Activated CD8-positive, alpha-beta memory T cell treated with anti-CD3 and anti-CD28 coated beads for 36 hours (primary cell): Measurements from ENCODE around the gene TRAPPC3. TPM values are rescaled to one million over a fixed set of nuclear protein-coding genes. Genes with fewer than 3 reads are reported as not detected.
"Not testable (repeated sequence)": the region's sequence is repeated elsewhere in the genome, so short reads cannot be mapped to it uniquely, and the experiment has no call there.

Experiments used
- CTCF ChIA-PET: fragments of 350-600 bp; sonication (Branson Sonifier 250); formaldehyde crosslinking; loops from one replicate; lab custom pipeline; 2021; ENCODE audit warnings: antibody characterized with exemption; lab: Charles Lee
- POLR2A ChIA-PET: fragments of 350-600 bp; sonication (Branson Sonifier 250); formaldehyde crosslinking; loops from one replicate; lab custom pipeline; 2021; ENCODE audit warnings: antibody characterized with exemption; lab: Charles Lee
- total RNA-seq, 2 experiments: library from RNA; stranded (reverse); gene quantifications; one replicate each; pipeline ENCODE4 v1.2.3, GENCODE V29; 2021

The TRAPPC3 gene
- 10 to 100 TPM; 60.6 to 64.0 TPM for total RNA-seq

GRCh38 chr1:36149237-36149972, at the start of gene TRAPPC3:
Gene TRAPPC3 (minus strand): TSS chr1:36149486. CDS start chr1:36149378, 108 bp downstream.
- ChIA-PET POLR2A (interaction anchor here (0.6 to 2.8 kb wide), 13 partner anchors 12 to 237 kb away, joined by 3 to 26 read pairs (median 4); partner anchors contain the start of genes SH3D21 and THRAP3), CTCF (interaction anchor here (0.5 to 4.0 kb wide), 31 partner anchors 11 to 276 kb away, joined by 3 to 49 read pairs (median 5); partner anchors contain the start of genes AGO3, EVA1B, LSM10 and SH3D21)

DNA sequence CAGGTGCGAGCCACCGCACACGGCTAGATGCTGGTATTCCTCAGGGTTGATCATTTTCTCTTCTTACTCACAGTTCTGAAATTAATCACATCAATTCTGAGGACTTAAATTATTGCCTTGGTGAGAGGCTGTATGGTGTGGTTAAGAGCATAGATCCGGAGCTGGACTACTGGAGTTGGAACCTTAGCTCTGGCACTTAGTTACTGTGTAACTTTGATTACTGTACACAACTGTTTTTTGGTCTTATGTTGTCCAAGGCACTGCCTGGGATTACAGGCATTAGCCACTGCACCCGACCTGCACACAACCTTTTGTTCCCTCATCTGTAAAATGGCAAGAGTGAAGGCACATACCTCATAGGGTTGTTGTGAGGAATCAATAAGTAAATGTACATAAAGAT, 49.4 kb upstream of the TRAPPC3 start:
- CTCF ChIA-PET = interaction anchor here (0.7 kb wide), 1 partner anchor 1183 kb away, joined by 4 read pairs; no protein-coding TSS in a partner anchor

GRCh38 chr1:36196805-36197204, 47.5 kb upstream of the TRAPPC3 start:
- CTCF ChIA-PET = interaction anchor here (0.7 kb wide), 1 partner anchor 83 kb away, joined by 3 read pairs; no protein-coding TSS in a partner anchor
- POLR2A ChIA-PET = not testable (repeated sequence)

More for the DNA sequence above, 49.4 kb upstream of the TRAPPC3 start:
- POLR2A ChIA-PET = interaction anchor here (0.7 kb wide), 1 partner anchor 113 kb away, joined by 4 read pairs; no protein-coding TSS in a partner anchor

DNA sequence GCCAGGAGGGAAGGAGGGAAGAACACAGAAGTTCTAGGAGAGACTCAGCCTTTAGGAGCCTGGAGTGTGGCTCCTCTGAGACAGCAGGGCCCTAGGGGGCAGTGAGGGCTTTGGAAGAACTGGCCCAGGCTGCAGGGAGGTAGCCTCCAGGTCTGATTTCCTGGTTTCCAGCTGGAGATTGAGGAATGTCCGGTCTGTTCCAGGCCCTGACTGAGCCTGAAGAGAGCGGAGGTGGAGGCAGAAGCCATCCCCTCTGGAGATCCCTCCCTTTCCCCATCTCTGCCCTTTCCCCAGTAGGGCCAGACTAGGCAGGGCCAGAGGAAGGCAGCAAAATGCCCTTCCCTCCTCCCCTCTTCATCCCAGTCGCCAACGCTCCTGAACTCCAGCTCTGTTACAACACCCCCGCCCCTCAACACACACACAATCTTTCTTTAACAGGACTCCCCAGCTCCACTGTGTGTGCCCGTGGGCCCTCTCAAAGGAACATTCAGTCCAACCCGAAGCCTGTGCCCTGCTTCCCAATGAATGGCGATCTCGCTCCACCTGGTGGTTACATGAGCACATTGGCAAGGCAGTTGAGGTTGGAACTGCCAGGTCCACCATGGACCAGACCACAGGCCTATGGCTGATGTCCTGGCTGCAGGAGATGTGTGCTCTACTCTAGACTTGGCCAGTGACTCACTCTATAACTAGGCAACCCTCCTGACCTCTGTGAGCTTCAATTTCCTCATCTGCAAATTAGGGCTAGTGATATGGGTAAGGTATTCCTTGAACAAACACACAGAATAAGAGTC, 38.7 kb upstream of the TRAPPC3 start:
- ChIA-PET CTCF (interaction anchor here (0.5 to 5.7 kb wide), 27 partner anchors 10 to 796 kb away, joined by 3 to 49 read pairs (median 4); partner anchors contain the start of genes MAP7D1, THRAP3 and TRAPPC3), POLR2A (interaction anchor here (1.0 to 2.0 kb wide), 3 partner anchors 26 to 39 kb away, joined by 3 to 9 read pairs (median 4); partner anchors contain the start of gene TRAPPC3)

- ChIA-PET POLR2A (interaction anchor here (0.9 kb wide), 1 partner anchor 34 kb away, joined by 7 read pairs; the partner anchor contains the start of gene TRAPPC3), CTCF (interaction anchor here (1.1 to 2.2 kb wide), 3 partner anchors 22 to 55 kb away, joined by 3 to 10 read pairs (median 5); partner anchors contain the start of gene TRAPPC3)
Measured at GRCh38 chr1:36183309-36183856, 34.1 kb upstream of the TRAPPC3 start.

- ChIA-PET POLR2A (interaction anchor here (0.7 to 0.8 kb wide), 2 partner anchors 9 to 23 kb away, joined by 4 to 6 read pairs; no protein-coding TSS in a partner anchor), CTCF (interaction anchor here (0.6 to 2.2 kb wide), 4 partner anchors 18 to 54 kb away, joined by 3 to 10 read pairs (median 4); partner anchors contain the start of gene TRAPPC3)
Measured at GRCh38 chr1:36182734-36183133, 33.4 kb upstream of the TRAPPC3 start.

DNA sequence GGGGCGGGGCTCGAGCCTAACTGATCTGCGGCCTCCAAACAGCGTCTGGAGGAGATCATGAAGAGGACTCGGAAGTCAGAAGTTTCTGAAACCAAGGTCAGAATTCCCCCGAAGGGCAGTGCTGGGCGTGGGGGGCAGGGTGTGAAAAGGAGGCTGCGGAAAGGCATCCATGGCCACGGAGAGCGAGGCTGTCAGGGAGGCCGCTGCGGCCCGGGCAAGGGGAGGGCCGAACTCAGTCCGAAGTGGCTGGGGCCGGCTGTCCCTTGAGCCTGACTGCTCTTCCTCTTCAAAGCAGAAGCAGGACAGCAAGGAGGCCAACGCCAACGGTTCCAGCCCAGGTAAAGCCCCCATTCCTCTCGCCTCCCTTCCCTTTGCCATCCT, 29.9 kb upstream of the TRAPPC3 start:
- ChIA-PET CTCF (no interaction called here), POLR2A (no interaction called here)

GRCh38 chr1:36178471-36179219, 29.4 kb upstream of the TRAPPC3 start:
- POLR2A ChIA-PET = no interaction called here
- CTCF ChIA-PET = interaction anchor here (1.4 kb wide), 1 partner anchor 9 kb away, joined by 4 read pairs; no protein-coding TSS in a partner anchor

DNA sequence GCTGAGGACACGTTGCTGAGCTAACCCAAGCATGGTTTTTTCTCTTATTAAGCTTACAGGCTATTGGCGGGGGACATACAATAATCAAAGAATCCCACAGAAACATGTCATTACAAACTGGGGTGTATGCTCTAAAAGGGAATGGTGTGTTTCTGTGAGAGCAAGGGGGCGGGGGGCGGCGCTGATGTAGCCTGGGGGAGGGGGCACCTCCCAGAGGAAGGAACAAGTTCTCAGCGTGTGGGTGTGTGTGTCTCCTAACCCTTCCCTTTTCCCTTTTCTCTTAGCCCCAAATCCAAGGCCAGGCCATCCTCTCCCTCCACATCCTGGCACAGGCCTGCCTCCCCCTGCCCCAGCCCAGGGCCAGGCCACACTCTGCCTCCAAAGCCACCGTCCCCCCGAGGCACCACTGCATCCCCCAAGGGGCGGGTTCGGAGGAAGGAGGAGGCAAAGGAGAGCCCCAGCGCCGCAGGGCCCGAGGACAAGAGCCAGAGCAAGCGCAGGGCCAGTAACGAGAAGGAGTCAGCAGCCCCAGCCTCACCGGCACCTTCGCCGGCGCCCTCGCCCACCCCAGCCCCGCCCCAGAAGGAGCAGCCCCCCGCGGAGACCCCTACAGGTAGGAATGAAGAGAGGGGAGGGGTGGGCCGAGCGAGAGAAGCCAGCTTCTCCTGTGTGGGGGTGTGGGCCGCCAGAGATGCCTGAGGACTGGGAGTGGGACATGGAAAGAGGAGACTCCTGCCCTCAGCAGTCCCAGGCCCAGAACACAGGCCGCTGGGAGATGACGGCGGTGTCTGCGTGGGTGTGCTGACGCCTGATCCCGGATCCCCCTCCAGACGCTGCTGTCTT, 28.5 kb upstream of the TRAPPC3 start:
- POLR2A ChIA-PET = no interaction called here
- CTCF ChIA-PET = interaction anchor here (1.4 kb wide), 1 partner anchor 10 kb away, joined by 4 read pairs; no protein-coding TSS in a partner anchor

- CTCF ChIA-PET = no interaction called here
Measured at GRCh38 chr1:36176106-36176949, 27.0 kb upstream of the TRAPPC3 start.

DNA sequence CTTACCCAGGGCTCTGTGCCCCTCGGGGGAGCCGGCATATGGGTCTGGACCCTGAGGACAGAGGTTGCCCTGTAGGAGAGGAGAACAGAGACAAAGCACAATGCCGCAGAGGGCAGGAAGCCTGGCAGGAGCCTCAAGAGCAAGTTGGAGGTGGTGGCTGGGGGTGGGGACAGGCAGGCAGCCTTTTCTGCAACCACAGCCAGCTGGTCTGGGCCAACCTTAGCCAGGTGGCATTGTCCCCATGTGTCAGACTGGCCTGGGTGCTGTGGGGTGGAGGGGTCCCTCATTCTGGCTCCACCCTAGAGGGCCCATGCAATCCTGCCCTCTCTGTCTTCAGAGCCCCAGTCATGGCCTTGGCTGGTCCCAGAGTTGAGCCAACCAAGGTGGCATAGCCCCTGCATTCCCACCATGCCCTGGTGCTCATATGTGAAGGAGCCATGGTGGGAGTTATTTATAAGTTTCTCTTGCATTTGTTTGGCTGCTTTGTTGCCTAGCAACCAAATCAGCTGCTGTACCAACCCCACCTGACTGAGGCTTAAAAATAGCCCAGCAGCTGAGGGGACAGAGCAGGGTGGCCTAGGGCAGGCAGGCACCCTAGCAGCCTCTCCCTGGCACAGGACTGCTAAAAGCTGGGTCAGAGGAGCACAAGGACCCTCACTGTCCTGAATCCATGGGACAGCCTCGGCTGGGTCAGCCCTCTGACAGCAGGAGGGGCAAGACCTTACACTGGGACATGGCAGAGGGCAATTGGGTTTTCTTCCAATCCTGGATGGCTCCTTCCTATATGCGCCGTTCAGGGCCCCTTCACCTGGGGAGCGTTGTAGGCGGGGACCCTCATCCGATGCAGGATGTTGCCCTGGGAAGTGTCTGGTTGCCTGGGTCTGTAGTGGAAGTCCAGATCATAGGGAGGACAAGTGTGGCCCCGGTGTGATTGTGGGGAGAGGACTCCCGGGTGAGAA, 26.1 kb upstream of the TRAPPC3 start:
- POLR2A ChIA-PET = no interaction called here
- CTCF ChIA-PET = interaction anchor here (0.9 kb wide), 1 partner anchor 26 kb away, joined by 3 read pairs; the partner anchor contains the start of gene TRAPPC3

More at GRCh38 chr1:36176106-36176949, 27.0 kb upstream of the TRAPPC3 start:
- POLR2A ChIA-PET = no interaction called here

DNA sequence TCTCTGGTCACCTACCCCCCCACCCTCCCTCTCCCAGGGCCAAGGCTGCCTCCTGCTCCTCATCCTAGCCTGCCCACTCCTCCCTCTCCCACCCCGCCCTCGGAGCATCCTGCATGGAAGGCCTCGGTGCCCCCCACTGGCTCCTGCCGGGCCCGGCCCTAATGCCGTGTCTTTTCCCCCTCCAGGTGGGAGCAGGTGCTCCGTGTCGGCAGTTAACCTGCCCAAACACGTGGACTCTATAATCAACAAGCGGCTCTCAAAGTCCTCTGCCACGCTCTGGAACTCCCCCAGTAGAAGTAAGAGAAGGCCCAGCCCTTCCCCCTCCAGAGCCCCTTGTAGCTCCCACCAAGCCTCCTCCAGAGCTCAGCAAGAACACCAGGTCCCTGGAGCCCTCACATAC, 25.4 kb upstream of the TRAPPC3 start:
- ChIA-PET CTCF (interaction anchor here (0.9 to 1.9 kb wide), 2 partner anchors 13 to 25 kb away, joined by 3 to 5 read pairs; partner anchors contain the start of gene TRAPPC3), POLR2A (interaction anchor here (0.9 kb wide), 1 partner anchor 8 kb away, joined by 6 read pairs; no protein-coding TSS in a partner anchor)

GRCh38 chr1:36172983-36173382, 23.7 kb upstream of the TRAPPC3 start:
- ChIA-PET POLR2A (no interaction called here), CTCF (interaction anchor here (1.2 to 1.9 kb wide), 4 partner anchors 12 to 38 kb away, joined by 3 to 5 read pairs (median 4); no protein-coding TSS in a partner anchor)

GRCh38 chr1:36172017-36172747, 22.9 kb upstream of the TRAPPC3 start:
- POLR2A ChIA-PET = no interaction called here

More at GRCh38 chr1:36172017-36172747, 22.9 kb upstream of the TRAPPC3 start:
- CTCF ChIA-PET = interaction anchor here (1.2 to 1.5 kb wide), 3 partner anchors 12 to 37 kb away, joined by 3 to 5 read pairs (median 4); no protein-coding TSS in a partner anchor
